EL (cell line): ENCODE data around the gene KCNK1.

Source experiments
- DNase-seq: peaks from one replicate; pipeline ENCODE4 v3.0.0-alpha.2; 2016

KCNK1 gene

DNA sequence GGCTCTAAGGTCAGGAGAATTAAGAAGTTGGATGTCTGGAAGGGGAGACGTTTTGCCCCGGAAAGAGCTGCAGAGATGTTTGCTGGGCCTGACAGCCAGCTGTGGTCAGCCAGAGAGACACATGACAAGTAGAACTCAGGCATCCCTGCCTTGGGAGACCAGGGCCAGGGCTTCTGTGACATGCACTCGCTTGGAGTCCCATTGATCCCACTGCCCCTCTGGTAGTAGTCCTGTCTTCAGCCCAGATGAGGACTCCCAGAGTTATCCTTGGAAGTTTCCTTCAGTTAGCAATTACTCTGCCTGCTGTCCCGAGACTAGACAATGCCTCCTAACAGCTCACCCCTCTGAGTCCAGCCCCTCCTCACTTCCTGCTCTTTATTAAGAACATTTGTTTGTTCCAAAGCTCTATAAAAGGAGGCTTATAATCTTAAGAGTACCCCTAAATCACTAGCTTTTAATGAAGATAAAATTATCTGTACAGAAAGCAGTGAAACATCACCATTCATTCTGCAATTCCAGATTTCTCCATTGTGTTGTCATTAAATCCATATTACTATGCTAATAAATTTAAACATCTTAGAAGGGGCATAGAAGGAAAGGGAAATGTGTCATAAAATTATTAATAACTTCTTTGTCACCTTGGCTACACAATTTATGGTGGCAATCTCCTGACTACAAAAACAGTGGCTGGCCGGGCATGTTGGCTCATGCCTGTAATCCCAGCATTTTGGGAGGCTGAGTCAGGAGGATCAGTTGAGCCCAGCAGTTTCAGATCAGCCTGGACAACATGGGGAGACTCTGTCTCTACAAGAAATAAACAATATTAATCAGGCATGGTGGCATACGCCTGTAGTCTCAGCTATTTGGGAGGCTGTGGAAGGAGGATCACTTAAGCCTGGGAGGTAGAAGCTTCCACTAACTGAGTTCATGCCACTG, 94.2 kb downstream of the KCNK1 start:
- no peak for DNase-seq

DNA sequence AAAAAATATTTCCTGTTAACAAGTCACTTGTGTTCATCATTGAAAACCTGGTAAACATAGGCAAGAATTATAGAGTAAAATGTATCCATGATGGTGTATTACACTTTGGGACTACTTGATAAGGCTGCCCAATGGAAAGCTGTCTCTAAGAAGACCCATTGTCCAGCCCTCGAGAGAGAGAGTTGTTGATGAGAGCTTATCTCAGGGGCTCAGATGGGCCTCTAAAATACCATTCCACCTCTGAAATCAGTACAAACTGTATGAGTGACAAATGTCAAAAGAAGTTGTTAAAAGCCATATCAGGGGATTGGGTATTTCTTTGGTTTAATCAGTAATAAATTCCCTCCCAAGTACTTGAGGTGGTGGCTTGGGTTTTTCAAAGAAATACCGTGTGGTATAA, 96.1 kb downstream of the KCNK1 start:
- DNase-seq = no peak

DNA sequence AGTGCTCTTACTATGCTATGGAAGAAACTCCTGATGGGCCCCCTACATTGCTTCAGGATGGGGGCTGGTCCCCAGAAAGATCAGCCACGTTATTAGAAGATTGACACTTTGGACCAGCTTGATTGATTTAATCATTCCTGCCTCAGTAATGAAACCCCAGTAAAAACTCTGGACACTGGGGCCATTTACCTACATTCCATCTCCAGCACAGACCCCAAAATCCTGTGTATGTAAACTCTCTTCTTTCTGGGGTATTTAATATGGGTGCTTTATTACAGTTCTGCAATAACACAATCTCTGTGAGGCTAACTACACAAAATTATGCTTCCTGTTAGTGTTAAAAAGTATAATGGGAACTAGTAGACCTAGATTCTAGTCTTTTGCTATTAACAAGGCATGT, 96.6 kb downstream of the KCNK1 start:
- no peak for DNase-seq

DNA sequence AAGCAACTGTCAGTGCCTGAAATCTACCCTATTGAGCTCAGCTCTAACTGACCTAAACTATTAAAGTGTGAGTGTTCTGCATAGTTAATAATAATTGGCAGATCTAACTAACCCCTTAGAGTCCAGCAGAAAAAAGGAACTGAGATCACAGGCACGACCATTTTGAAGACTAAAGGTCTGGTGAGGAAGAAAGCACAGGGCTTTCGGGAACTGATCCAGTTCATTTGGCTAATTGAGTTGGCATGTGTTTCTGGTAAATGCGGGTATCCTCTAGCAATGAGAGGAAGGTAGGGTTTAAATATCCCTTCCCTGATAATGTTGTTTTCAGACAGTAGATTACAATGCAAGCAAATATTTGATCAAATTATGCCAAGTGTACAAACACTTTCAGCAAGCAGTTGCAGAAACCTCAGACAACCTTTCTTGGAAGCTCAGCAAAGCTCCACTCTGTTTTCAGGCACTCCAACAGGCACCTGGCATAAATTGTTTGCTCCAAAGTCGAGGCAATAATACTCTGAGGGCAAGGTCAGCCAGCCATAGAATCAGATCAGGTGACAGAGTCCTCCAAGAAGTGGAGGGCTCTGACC, 100.8 kb downstream of the KCNK1 start:
- no peak for DNase-seq

DNA sequence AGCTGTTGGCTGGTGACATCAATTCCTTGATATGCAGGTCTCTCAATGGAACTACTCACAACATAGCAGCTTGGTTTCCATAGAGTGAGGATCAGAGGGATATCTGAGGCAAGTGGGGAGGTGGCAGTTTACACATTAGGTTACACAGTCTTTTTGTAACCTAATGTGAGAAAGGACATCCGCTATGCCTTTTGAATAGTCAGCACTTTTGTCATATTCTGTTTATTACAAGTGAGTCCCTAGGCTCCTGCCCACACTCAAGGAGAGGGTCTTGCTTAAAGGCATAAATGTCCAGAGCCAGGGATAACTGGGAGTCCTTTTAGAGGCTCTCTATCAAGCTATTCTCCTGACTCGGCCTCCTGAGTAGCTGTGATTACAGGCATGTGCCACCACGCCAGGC, 104.2 kb downstream of the KCNK1 start:
- no peak for DNase-seq

DNA sequence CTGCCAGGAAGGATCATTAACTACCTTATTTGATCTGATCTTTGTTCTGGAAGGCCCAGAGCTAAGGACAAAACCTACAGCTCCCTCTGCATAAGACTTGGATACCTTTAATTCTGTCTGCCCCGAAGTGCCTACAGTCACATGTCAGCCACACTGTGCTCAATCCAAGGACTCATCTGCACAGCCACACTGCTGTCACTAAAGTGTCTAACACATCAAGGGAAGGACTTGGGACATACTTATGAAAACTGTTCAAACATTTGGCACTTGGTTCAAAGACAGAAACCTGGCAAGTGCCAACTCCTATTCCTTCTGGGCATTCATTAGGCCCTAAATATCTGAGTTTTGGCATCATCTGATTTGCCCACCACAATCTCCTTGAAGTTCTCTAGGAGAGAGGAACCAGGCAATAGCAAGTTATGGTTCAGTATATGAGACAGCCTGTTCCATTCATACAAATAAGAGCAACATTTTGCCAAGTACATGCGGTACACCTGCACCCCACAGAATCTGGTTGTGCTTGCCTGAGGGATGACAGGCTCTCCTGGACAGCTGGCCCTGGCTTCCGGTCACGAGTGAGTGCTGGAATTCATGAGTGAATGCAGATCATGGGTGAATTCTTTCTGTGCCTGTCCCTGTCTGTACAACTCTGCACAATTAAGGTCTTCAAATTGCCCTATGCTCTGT, 105.9 kb downstream of the KCNK1 start:
- no peak for DNase-seq

DNA sequence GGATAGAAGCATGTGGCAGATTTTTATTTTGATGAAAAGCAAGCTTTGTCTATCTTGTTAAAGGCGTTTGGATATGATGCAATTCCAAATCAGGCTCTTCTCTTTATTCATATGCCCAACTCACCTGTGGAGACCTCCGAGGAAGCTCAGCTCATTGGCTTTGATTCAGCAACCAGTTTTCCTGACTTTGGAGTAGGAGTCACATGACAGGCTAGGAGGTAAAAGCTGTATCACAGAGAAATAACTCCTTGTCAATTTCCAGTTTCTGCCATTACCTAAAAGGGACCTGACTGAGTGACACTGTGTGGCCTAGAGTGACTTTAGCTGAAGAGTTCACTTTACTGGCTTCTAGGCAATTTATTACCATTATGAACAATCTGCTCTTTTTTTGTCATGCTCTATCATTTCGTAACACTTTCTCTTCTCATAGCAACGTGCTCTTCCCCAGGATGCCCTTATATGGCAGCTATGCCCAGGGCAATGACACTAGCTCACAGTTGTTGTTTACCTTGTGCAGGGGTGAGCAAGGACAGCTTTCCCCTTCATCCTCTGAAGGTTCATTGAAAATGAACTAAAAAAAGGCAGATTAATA, 107.2 kb downstream of the KCNK1 start:
- DNase-seq = no peak
